H9 (cell line): ENCODE results near the gene PALM2AKAP2. TPM values are rescaled to one million over a fixed set of nuclear protein-coding genes. Genes with fewer than 3 reads are reported as not detected.

Experiments used
- DNase-seq: peaks from one replicate; pipeline ENCODE4 v3.0.0-alpha.2; 2017
- H2AFZ ChIP-seq: one replicate; pipeline ENCODE4 v1.6.1; 2013; ENCODE audit warnings: mild to moderate bottlenecking, low read length, control low read depth, moderate library complexity
- H2AK5ac ChIP-seq: 2 replicates; pipeline ENCODE4 v1.6.1; 2013; ENCODE audit warnings: low read length, control low read depth, mixed read lengths; ENCODE audit not compliant: insufficient read length
- H2BK120ac ChIP-seq: one replicate; pipeline ENCODE4 v1.6.1; 2013; ENCODE audit warnings: low read depth, mild to moderate bottlenecking, low read length, control low read depth, inconsistent platforms; ENCODE audit not compliant: poor library complexity, severe bottlenecking
- H2BK12ac ChIP-seq: 2 replicates; pipeline ENCODE4 v1.6.1; 2013; ENCODE audit warnings: low read length, control low read depth, mixed read lengths, low read depth; ENCODE audit not compliant: insufficient read length
- H2BK15ac ChIP-seq: 2 replicates; pipeline ENCODE4 v1.6.1; 2013; ENCODE audit warnings: low read depth, low read length, control low read depth
- H2BK20ac ChIP-seq: one replicate; pipeline ENCODE4 v1.6.1; 2013; ENCODE audit warnings: low read depth, mild to moderate bottlenecking, low read length, control low read depth, inconsistent platforms; ENCODE audit not compliant: poor library complexity, severe bottlenecking
- H2BK5ac ChIP-seq: 2 replicates; pipeline ENCODE4 v1.6.1; 2013; ENCODE audit warnings: low read length, control low read depth, mixed read lengths; ENCODE audit not compliant: insufficient read length
- H3K14ac ChIP-seq: 2 replicates; pipeline ENCODE4 v1.6.1; 2013; ENCODE audit warnings: low read length, control low read depth; ENCODE audit not compliant: insufficient read depth
- H3K18ac ChIP-seq: 2 replicates; pipeline ENCODE4 v1.6.1; 2013; ENCODE audit warnings: low read depth, mild to moderate bottlenecking, mixed read lengths, low read length, control low read depth; ENCODE audit not compliant: insufficient read length
- H3K23ac ChIP-seq: 2 replicates; pipeline ENCODE4 v1.6.1; 2013; ENCODE audit warnings: low read length, control low read depth, mixed read lengths, low read depth; ENCODE audit not compliant: insufficient read length
- H3K23me2 ChIP-seq: 2 replicates; pipeline ENCODE4 v1.6.1; 2013; ENCODE audit warnings: low read depth, mild to moderate bottlenecking, mixed read lengths, low read length, control low read depth; ENCODE audit not compliant: insufficient read length, poor library complexity, severe bottlenecking
- H3K27ac ChIP-seq: 2 replicates; pipeline ENCODE4 v1.5.1; 2013; ENCODE audit warnings: low read length, control low read depth, mixed read lengths, low read depth; ENCODE audit not compliant: insufficient read length
- H3K27me3 ChIP-seq: 2 replicates; pipeline ENCODE4 v1.6.1; 2013; ENCODE audit warnings: low read length, control low read depth, inconsistent platforms; ENCODE audit not compliant: insufficient read depth
- H3K4ac ChIP-seq: 2 replicates; pipeline ENCODE4 v1.6.1; 2013; ENCODE audit warnings: low read depth, mild to moderate bottlenecking, control low read depth, inconsistent platforms, low read length, moderate library complexity
- H3K4me1 ChIP-seq: 2 replicates; pipeline ENCODE4 v1.6.1; 2013; ENCODE audit warnings: low read length, control low read depth, inconsistent platforms; ENCODE audit not compliant: insufficient read depth
- H3K4me2 ChIP-seq: 2 replicates; pipeline ENCODE4 v1.6.1; 2013; ENCODE audit warnings: low read length, control low read depth, mixed read lengths; ENCODE audit not compliant: insufficient read length, insufficient read depth
- H3K56ac ChIP-seq: 2 replicates; pipeline ENCODE4 v1.6.1; 2013; ENCODE audit warnings: low read depth, mild to moderate bottlenecking, mixed read lengths, low read length, control low read depth; ENCODE audit not compliant: insufficient read length
- H3K79me1 ChIP-seq: 2 replicates; pipeline ENCODE4 v1.6.1; 2013; ENCODE audit warnings: low read depth, mild to moderate bottlenecking, moderate library complexity, low read length, control low read depth, inconsistent platforms; ENCODE audit not compliant: insufficient read depth, poor library complexity, severe bottlenecking
- H3K79me2 ChIP-seq: 2 replicates; pipeline ENCODE4 v1.6.1; 2013; ENCODE audit warnings: low read length, control low read depth, inconsistent platforms; ENCODE audit not compliant: insufficient read depth
- H3K9ac ChIP-seq: 2 replicates; pipeline ENCODE4 v1.6.1; 2013; ENCODE audit warnings: low read length, control low read depth, mixed read lengths; ENCODE audit not compliant: insufficient read length; ENCODE audit errors: extremely low read depth
- H3K9me3 ChIP-seq: one replicate; pipeline ENCODE4 v1.6.1; 2013; ENCODE audit warnings: low read depth, low read length, inconsistent platforms; ENCODE audit not compliant: control insufficient read depth
- H3T11ph ChIP-seq: one replicate; pipeline ENCODE4 v1.6.1; 2013; ENCODE audit warnings: mild to moderate bottlenecking, low read length, control low read depth, inconsistent platforms
- H4K20me1 ChIP-seq: one replicate; pipeline ENCODE4 v1.6.1; 2013; ENCODE audit not compliant: control insufficient read depth, insufficient read length, insufficient read depth
- H4K5ac ChIP-seq: 2 replicates; pipeline ENCODE4 v1.6.1; 2013; ENCODE audit warnings: low read depth, mild to moderate bottlenecking, mixed read lengths, low read length, control low read depth; ENCODE audit not compliant: insufficient read length
- H4K8ac ChIP-seq: replicated peaks from 2 replicates; pipeline ENCODE4 v1.6.1; 2013; ENCODE audit warnings: low read length, control low read depth, mixed read lengths, low read depth; ENCODE audit not compliant: insufficient read length
- H4K91ac ChIP-seq: 2 replicates; pipeline ENCODE4 v1.6.1; 2013; ENCODE audit warnings: low read depth, mild to moderate bottlenecking, moderate library complexity, mixed read lengths, low read length, control low read depth; ENCODE audit not compliant: insufficient read length
- H3K27ac Mint-ChIP-seq, 3 experiments: 2 replicates in 2 of 3; 3 replicates in 1 of 3; pipeline ENCODE4 v1.8.0; 2020 to 2021; ENCODE audit warnings: mixed read lengths in 3 of 3, mild to moderate bottlenecking in 1 of 3, moderate library complexity in 1 of 3
- H3K27me3 Mint-ChIP-seq: 2 replicates; pipeline ENCODE4 v1.8.0; 2021; ENCODE audit warnings: low read depth, mild to moderate bottlenecking, moderate library complexity, mixed read lengths
- H3K36me3 Mint-ChIP-seq, 3 experiments: 2 replicates in 2 of 3; 3 replicates in 1 of 3; pipeline ENCODE4 v1.8.0; 2020 to 2021; ENCODE audit warnings: low read depth in 3 of 3, mixed read lengths in 3 of 3; ENCODE audit not compliant: insufficient read depth in 1 of 3
- H3K4me1 Mint-ChIP-seq, 2 experiments: 2 replicates each; pipeline ENCODE4 v1.8.0; 2020; ENCODE audit warnings: mixed read lengths in 2 of 2
- H3K4me3 Mint-ChIP-seq, 2 experiments: 2 replicates in 1 of 2; 3 replicates in 1 of 2; pipeline ENCODE4 v1.8.0; 2020 to 2021; ENCODE audit warnings: mild to moderate bottlenecking in 2 of 2, mixed read lengths in 2 of 2, moderate library complexity in 1 of 2
- H3K9me3 Mint-ChIP-seq, 2 experiments: 2 replicates in 1 of 2; 3 replicates in 1 of 2; pipeline ENCODE4 v1.8.0; 2020; ENCODE audit warnings: mild to moderate bottlenecking in 2 of 2, mixed read lengths in 2 of 2, moderate library complexity in 1 of 2
- CTCF ChIP-seq: fragments of 200-600 bp; sonication (generic); conservative IDR thresholded peaks from 3 replicates; pipeline ENCODE4 v1.8.0; 2021; ENCODE audit warnings: antibody characterized with exemption, mild to moderate bottlenecking
- WGBS: extraction: QIAGEN DNeasy Blood & Tissue Kit; methylation state at CpG from one replicate; pipeline ENCODE4 v1.1.7; 2013; ENCODE audit warnings: missing lambda C conversion rate, low lambda C conversion rate, mixed read lengths; ENCODE audit not compliant: insufficient read length; ENCODE audit errors: extremely low coverage; 5-methylcytosine and 5-hydroxymethylcytosine counted together
- total RNA-seq: library from RNA; stranded (reverse); gene quantifications from 2 replicates; pipeline ENCODE4 v1.2.1, GENCODE V29; 2021

Gene PALM2AKAP2
- total RNA-seq, 1 experiment from 2014 or later = 3.6 TPM

- Histone ChIP-seq H3K79me2 (no peaks in the 10 kb centered on the region), H3K18ac (no peak overlapping the region), H3K14ac (no peak overlapping the region), H3K4ac (no peak overlapping the region), H3K79me1 (no peaks in the 10 kb centered on the region), H3K23me2 (no peaks in the 10 kb centered on the region), H2BK12ac (no peak overlapping the region), H3K9me3 (no peaks in the 10 kb centered on the region), H4K20me1 (no peaks in the 10 kb centered on the region), H4K91ac (no peak overlapping the region), H3K23ac (no peak overlapping the region), H2BK5ac (no peak overlapping the region), H3K27ac (no peak overlapping the region), H3K9ac (no peak overlapping the region), H2AFZ (no peak overlapping the region), H3T11ph (no peak overlapping the region), H3K56ac (no peak overlapping the region), H2BK15ac (no peak overlapping the region), H2BK120ac (no peak overlapping the region), H3K27me3 (no peaks in the 10 kb centered on the region), H4K8ac (no peak overlapping the region), H3K4me1 (no peaks in the 10 kb centered on the region), H4K5ac (no peak overlapping the region), H2BK20ac (no peak overlapping the region), H3K4me2 (no peak overlapping the region), H2AK5ac (no peak overlapping the region)
- H3K36me3 Mint-ChIP-seq = no peaks in the 10 kb centered on the region
- H3K4me3 Mint-ChIP-seq = no peak overlapping the region
- WGBS = no CpG with 5 or more reads among the region's 6 CpGs
- no peaks in the 10 kb centered on the region for H3K9me3 Mint-ChIP-seq
- no peak overlapping the region for H3K27ac Mint-ChIP-seq
- H3K27me3 Mint-ChIP-seq = no peaks in the 10 kb centered on the region
- TF ChIP-seq CTCF = no peak
- DNase-seq = no peak
- peaks cover 0 to 2% of the 10 kb centered on the region in 2 experiments; a peak in 1 of 4 replicates for H3K4me1 Mint-ChIP-seq
Measured at GRCh38 chr9:109791003-109791677, 11.1 kb downstream of the PALM2AKAP2 start.
